ENCODE results near the gene ATP10B.

ATP10B gene

GRCh38 chr5:160635663-160636062 is 216.3 kb downstream of the ATP10B start:
- DNase-seq (ENCODE audit: low read depth) = no peak

GRCh38 chr5:160635046-160635445 is 217.0 kb downstream of the ATP10B start:
- DNase-seq (ENCODE audit: low read depth) = no peak

GRCh38 chr5:160629003-160629402 is 223.0 kb downstream of the ATP10B start:
- no peak for DNase-seq (ENCODE audit: low read depth)

- DNase-seq (ENCODE audit: low read depth) = no peak
These were observed 223.4 kb downstream of the ATP10B start for GRCh38 chr5:160628619-160628968.

- DNase-seq (ENCODE audit: low read depth) = no peak
These were observed 223.9 kb downstream of the ATP10B start for GRCh38 chr5:160627921-160628618.

GRCh38 chr5:160626322-160626721 is 225.7 kb downstream of the ATP10B start:
- no peak for DNase-seq (ENCODE audit: low read depth)

GRCh38 chr5:160621526-160621925 is 230.5 kb downstream of the ATP10B start:
- DNase-seq (ENCODE audit: low read depth) = no peak

GRCh38 chr5:160620401-160620800 is 231.6 kb downstream of the ATP10B start:
- no peak for DNase-seq (ENCODE audit: low read depth)

- DNase-seq (ENCODE audit: low read depth) = no peak
These were observed 232.6 kb downstream of the ATP10B start for GRCh38 chr5:160619381-160619780.

- no peak for DNase-seq (ENCODE audit: low read depth)
These were observed 233.7 kb downstream of the ATP10B start for GRCh38 chr5:160618286-160618685.

- DNase-seq (ENCODE audit: low read depth) = no peak
These were observed 235.1 kb downstream of the ATP10B start for GRCh38 chr5:160616712-160617497.

GRCh38 chr5:160614136-160614535 is 237.9 kb downstream of the ATP10B start:
- no peak for DNase-seq (ENCODE audit: low read depth)

GRCh38 chr5:160605266-160605665 is 246.7 kb downstream of the ATP10B start:
- no peak for DNase-seq (ENCODE audit: low read depth)

GRCh38 chr5:160604484-160604883 is 247.5 kb downstream of the ATP10B start:
- no peak for DNase-seq (ENCODE audit: low read depth)

GRCh38 chr5:160602744-160603143 is 249.3 kb downstream of the ATP10B start:
- DNase-seq (ENCODE audit: low read depth) = no peak

GRCh38 chr5:160601046-160601445 is 251.0 kb downstream of the ATP10B start:
- DNase-seq (ENCODE audit: low read depth) = no peak

GRCh38 chr5:160573318-160573717 is 278.7 kb downstream of the ATP10B start:
- DNase-seq (ENCODE audit: low read depth) = no peak

GRCh38 chr5:160567031-160567705 is 284.8 kb downstream of the ATP10B start:
- no peak for DNase-seq (ENCODE audit: low read depth)

GRCh38 chr5:160565376-160565775 is 286.6 kb downstream of the ATP10B start:
- no peak for DNase-seq (ENCODE audit: low read depth)

GRCh38 chr5:160556846-160557245 is 295.2 kb downstream of the ATP10B start:
- DNase-seq (ENCODE audit: low read depth) = no peak

GRCh38 chr5:160555971-160556631 is 295.9 kb downstream of the ATP10B start:
- DNase-seq (ENCODE audit: low read depth) = no peak

- no peak for DNase-seq (ENCODE audit: low read depth)
These were observed 296.4 kb downstream of the ATP10B start for GRCh38 chr5:160555581-160555970.

- no peak for DNase-seq (ENCODE audit: low read depth)
These were observed 301.9 kb downstream of the ATP10B start for GRCh38 chr5:160550075-160550474.
